ENCODE measurements around the gene PTGER3. TPM values are rescaled to one million over a fixed set of nuclear protein-coding genes. Genes with fewer than 3 reads are reported as not detected.

PTGER3 gene
- total and polyA plus RNA-seq, 10 of the 15 experiments (the other 5 are each of a cell fraction or from before 2014, with no cell fraction given): under 0.01 to 0.04 (median 0.02) TPM; not detected in 7

- no TSS peak for BruUV-seq (replicated peaks)
- POLR2A ChIA-PET: no interaction called here
- ATAC-seq (no peak), FAIRE-seq (no peak), DNase-seq (ENCODE audit: low read depth, low spot score) (no peak)
- WGBS (ENCODE audit: insufficient coverage, insufficient replicate concordance, low lambda C conversion rate, missing lambda C conversion rate): 0% methylated on average over 1 of the region's 1 CpG
- Histone ChIP-seq H2AFZ (ENCODE audit: control insufficient read depth, low read depth, low read length) (no peak overlapping the region), H3K27me3 (replicated peaks in 1 of 2; ENCODE audit: control insufficient read depth in 2 of 2, insufficient read depth in 2 of 2, low read length in 1 of 2) (no peaks in the 10 kb centered on the region), H4K20me1 (ENCODE audit: control insufficient read depth, insufficient read depth) (no peaks in the 10 kb centered on the region), H3K4me1 (ENCODE audit: control insufficient read depth, insufficient read depth, low read length) (no peaks in the 10 kb centered on the region), H3K9me3 (replicated peaks; ENCODE audit: control insufficient read depth, insufficient read depth, low read length) (no peaks in the 10 kb centered on the region), H3K36me3 (ENCODE audit: control insufficient read depth in 2 of 2, insufficient read depth in 2 of 2, low read length in 1 of 2) (no peaks in the 10 kb centered on the region), H3K4me3 (no peak overlapping the region), H3K79me2 (ENCODE audit: control insufficient read depth, insufficient read depth, low read length) (no peaks in the 10 kb centered on the region), H3K27ac (ENCODE audit: control insufficient read depth, insufficient read depth) (no peak overlapping the region), H3K4me2 (ENCODE audit: control insufficient read depth, insufficient read depth) (no peak overlapping the region), H3K9ac (ENCODE audit: control insufficient read depth, insufficient read depth, low read length) (no peak overlapping the region)
- intact Hi-C loops (cut with micrococcal nuclease; ENCODE audit: unreplicated experiment): no loop called here
- in situ Hi-C loops (cut with MboI): no loop called here
- SMC1A ChIA-PET (ENCODE audit: uncharacterized antibody, unreplicated experiment): no interaction called here
- CTCF ChIA-PET: interaction anchor here (1.4 kb wide), 1 partner anchor 9 kb away, joined by 5 read pairs; no protein-coding TSS in a partner anchor
- RAD21 ChIA-PET (ENCODE audit: unreplicated experiment): no interaction called here
- TF ChIP-seq TCF7 (IDR thresholded peaks at IDR 0.05; ENCODE audit: borderline replicate concordance): no peak
- TF ChIP-seq KLF5 (IDR thresholded peaks at IDR 0.05; ENCODE audit: partially characterized antibody): no peak
- no peak for TF ChIP-seq IRF4 (IDR thresholded peaks at IDR 0.05; ENCODE audit: low read depth, low read length)
- TF ChIP-seq SMARCA5 (IDR thresholded peaks at IDR 0.05): no peak
- TF ChIP-seq HDGF (IDR thresholded peaks at IDR 0.05): no peak
- no peak for TF ChIP-seq STAT1 (conservative IDR thresholded peaks at IDR 0.05)
- no peak for TF ChIP-seq EGR1 (IDR thresholded peaks at IDR 0.05; ENCODE audit: borderline replicate concordance in 1 of 2, low read depth in 2 of 2, low read length in 2 of 2)
- no peak for TF ChIP-seq RELB (IDR thresholded peaks at IDR 0.05; ENCODE audit: low read depth)
- no peak for TF ChIP-seq KDM1A (IDR thresholded peaks at IDR 0.05; ENCODE audit: borderline replicate concordance)
- no peak for TF ChIP-seq FOXM1 (IDR thresholded peaks at IDR 0.05; ENCODE audit: low read depth, low read length)
These were observed 86.1 kb downstream of the PTGER3 start for GRCh38 chr1:70961374-70961975.

Data from GM12878 (cell line).